B cell (primary cell): ENCODE results near the gene SLC43A2. TPM values are rescaled to one million over a fixed set of nuclear protein-coding genes. Genes with fewer than 3 reads are reported as not detected.

Source experiments
- ATAC-seq: fragments of 200-7000 bp; cut with Tn5 transposase; one replicate; pipeline ENCODE4 v1.10.0; 2021; ENCODE audit warnings: low read depth, mild to moderate bottlenecking, moderate number of reproducible peaks, moderate library complexity
- CTCF ChIA-PET: fragments of 350-600 bp; sonication (Branson Sonifier 250); formaldehyde crosslinking; loops from one replicate; lab custom pipeline; 2021; ENCODE audit warnings: antibody characterized with exemption, inconsistent platforms; lab: Charles Lee
- POLR2A ChIA-PET: fragments of 350-600 bp; sonication (Branson Sonifier 250); formaldehyde crosslinking; loops from one replicate; lab custom pipeline; 2021; ENCODE audit warnings: antibody characterized with exemption; lab: Charles Lee
- DNase-seq: peaks from one replicate; pipeline ENCODE4 v3.0.0; 2013
- H2AFZ ChIP-seq: 2 replicates; pipeline ENCODE4 v1.6.1; 2012; ENCODE audit warnings: mild to moderate bottlenecking, low read depth, low read length; ENCODE audit not compliant: insufficient read depth, poor library complexity, severe bottlenecking
- H3K27ac ChIP-seq, 2 donors: 1 replicate in 1 of 2; 2 replicates in 1 of 2; pipeline ENCODE4 v1.5.1; 2012 to 2013; ENCODE audit warnings: low read length in 2 of 2, mild to moderate bottlenecking in 2 of 2, moderate library complexity in 1 of 2
- H3K27me3 ChIP-seq, 4 experiments: fragments of 200-600 bp in 1 of 4; sonication (generic) in 1 of 4; replicated peaks in 1 of 4; 1 replicate in 2 of 4; 2 replicates in 2 of 4; pipeline versions ENCODE4 v1.6.1 to v1.7.0; 2013 to 2016; ENCODE audit warnings: low read length in 3 of 4, mild to moderate bottlenecking in 2 of 4, mixed read lengths in 1 of 4, moderate library complexity in 1 of 4; ENCODE audit not compliant: insufficient read depth in 4 of 4, control insufficient read depth in 3 of 4; ENCODE audit errors: control extremely low read depth in 1 of 4
- H3K36me3 ChIP-seq, 2 experiments: replicated peaks in 1 of 2; 1 replicate in 1 of 2; 2 replicates in 1 of 2; pipeline versions ENCODE4 v1.6.1 to v1.7.1; 2013; ENCODE audit warnings: low read length in 1 of 2; ENCODE audit not compliant: insufficient read depth in 2 of 2, control insufficient read depth in 1 of 2; ENCODE audit errors: control extremely low read depth in 1 of 2, extremely low read depth in 1 of 2
- H3K4me1 ChIP-seq, 2 donors: fragments of 200-600 bp in 1 of 2; sonication (generic) in 1 of 2; 1 replicate in 1 of 2; 2 replicates in 1 of 2; pipeline versions ENCODE4 v1.5.1 to v1.6.1; 2013 to 2017; ENCODE audit warnings: low read length in 2 of 2; ENCODE audit not compliant: control insufficient read depth in 2 of 2, insufficient read depth in 2 of 2
- H3K4me2 ChIP-seq: replicated peaks from 2 replicates; pipeline ENCODE3; 2012; ENCODE audit warnings: mild to moderate bottlenecking, low read depth, low read length; ENCODE audit not compliant: poor library complexity, severe bottlenecking
- H3K4me3 ChIP-seq, 5 experiments: fragments of 200-600 bp in 1 of 5; sonication (generic) in 1 of 5; 1 replicate in 3 of 5; 2 replicates in 2 of 5; pipeline versions ENCODE4 v1.5.1 to v1.7.0; 2011 to 2016; ENCODE audit warnings: low read length in 4 of 5, mild to moderate bottlenecking in 4 of 5, low read depth in 2 of 5, control low read depth in 1 of 5, moderate library complexity in 1 of 5; ENCODE audit not compliant: insufficient read depth in 1 of 5; ENCODE audit errors: control extremely low read depth in 1 of 5, extremely low read depth in 1 of 5
- H3K79me2 ChIP-seq: fragments of 200-600 bp; sonication (generic); one replicate; pipeline ENCODE4 v1.6.0; 2016; ENCODE audit warnings: low read length; ENCODE audit not compliant: control insufficient read depth, insufficient read depth
- H3K9ac ChIP-seq: fragments of 200-600 bp; sonication (generic); 2 replicates; pipeline ENCODE4 v1.6.1; 2017; ENCODE audit warnings: mild to moderate bottlenecking, low read length, moderate library complexity
- H3K9me3 ChIP-seq, 3 donors: one replicate each; pipeline versions ENCODE4 v1.6.1 to v1.7.1; 2013; ENCODE audit warnings: low read length in 2 of 3; ENCODE audit not compliant: control insufficient read depth in 2 of 3, insufficient read depth in 1 of 3; ENCODE audit errors: control extremely low read depth in 1 of 3
- H4K20me1 ChIP-seq: 2 replicates; pipeline ENCODE4 v1.6.0; 2012; ENCODE audit warnings: mild to moderate bottlenecking, low read length; ENCODE audit not compliant: insufficient read depth, control insufficient read depth, poor library complexity, severe bottlenecking
- H3K27ac Mint-ChIP-seq: one replicate; pipeline ENCODE4 v1.8.0; 2021; ENCODE audit warnings: mixed read lengths
- H3K27me3 Mint-ChIP-seq: one replicate; pipeline ENCODE4 v1.8.0; 2021; ENCODE audit warnings: mixed read lengths
- H3K4me1 Mint-ChIP-seq: one replicate; pipeline ENCODE4 v1.8.0; 2021; ENCODE audit warnings: mixed read lengths
- H3K4me3 Mint-ChIP-seq: one replicate; pipeline ENCODE4 v1.8.0; 2021; ENCODE audit warnings: mixed read lengths
- H3K9me3 Mint-ChIP-seq: one replicate; pipeline ENCODE4 v1.8.0; 2022; ENCODE audit warnings: mixed read lengths; ENCODE audit not compliant: insufficient read depth
- EZH2 ChIP-seq: IDR thresholded peaks from 2 replicates; pipeline ENCODE4 v1.6.1; 2012; ENCODE audit warnings: borderline replicate concordance, low read depth, mild to moderate bottlenecking, moderate library complexity, low read length; ENCODE audit not compliant: insufficient read depth, poor library complexity, severe bottlenecking
- WGBS: methylation state at CpG from one replicate; pipeline ENCODE4 v1.1.5; 2013; ENCODE audit warnings: missing lambda C conversion rate; ENCODE audit not compliant: insufficient coverage; 5-methylcytosine and 5-hydroxymethylcytosine counted together
- intact Hi-C: fragments of 100-400 bp; cut with micrococcal nuclease; formaldehyde crosslinking; loops from one replicate; pipeline ENCODE4 v1.10.0; 2022
- polyA plus RNA-seq: library from polyadenylated mRNA; depleted of rRNA; stranded (reverse); fragments of >200 nt; gene quantifications from 2 replicates; pipeline ENCODE4 v1.2.3, GENCODE V29; 2012
- total RNA-seq, 2 donors: library from RNA; stranded (reverse); fragments of 120-200 nt in 1 of 2; gene quantifications; 1 replicate in 1 of 2; 2 replicates in 1 of 2; pipeline versions ENCODE4 v1.2.3 to v1.2.4, GENCODE V29; 2013 to 2022
- TF ChIP-seq, protein P1 (sequence below): fragments of 200-600 bp; IDR thresholded peaks from one replicate; pipeline ENCODE4 v1.8.0; 2022; ENCODE audit warnings: antibody characterized with exemption, mild to moderate bottlenecking

Gene SLC43A2
- total and polyA plus RNA-seq, 2 donors (not counting 1 experiment from before 2014, with no cell fraction given): 26.2 to 204 TPM

DNA sequence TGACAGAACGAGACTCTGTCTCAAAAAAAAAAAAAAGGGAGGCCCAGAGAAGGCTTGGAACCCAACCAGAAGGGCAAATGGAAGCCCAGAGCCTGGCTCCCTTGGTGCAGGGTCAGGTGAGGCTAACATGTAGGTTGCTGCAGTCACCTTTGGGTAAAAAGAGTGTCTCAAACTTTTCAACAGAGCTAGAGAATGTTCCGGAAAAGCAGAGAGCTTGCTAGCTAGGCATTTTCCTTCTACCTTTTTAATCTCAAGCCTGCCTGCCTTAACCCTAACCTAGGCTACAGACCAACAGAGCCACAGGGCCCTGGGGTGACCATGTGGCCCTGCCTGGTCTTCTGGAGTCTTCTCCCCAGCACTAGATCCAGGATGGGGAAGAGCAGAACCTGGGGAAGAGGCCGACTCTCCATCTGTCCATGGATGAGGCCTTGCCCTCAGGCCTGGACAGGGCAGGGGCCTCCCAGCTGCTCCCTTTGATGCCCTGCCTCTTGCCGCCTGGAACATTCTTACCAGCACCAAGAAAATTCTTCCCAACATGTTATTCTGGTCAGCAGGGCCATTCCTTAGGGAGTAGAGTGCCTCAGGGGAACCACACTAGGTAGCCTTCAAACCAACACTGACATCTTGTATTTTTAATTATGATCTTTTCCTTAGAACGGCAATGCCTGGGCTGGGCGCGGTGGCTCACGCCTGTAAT is 30.1 kb downstream of the SLC43A2 start:
- Histone ChIP-seq H3K36me3 (peaks cover 0 to 12% of the 10 kb centered on the region in 2 experiments), H3K27me3 (no peaks in the 10 kb centered on the region), H3K79me2 (peaks cover 21% of the 10 kb centered on the region), H3K4me2 (no peak overlapping the region), H3K9me3 (peaks cover 0 to 9% (median 0%) of the 10 kb centered on the region in 3 donors), H3K4me1 (peaks cover 9 to 17% of the 10 kb centered on the region in 2 donors), H3K27ac (no peak overlapping the region), H3K4me3 (no peak overlapping the region), H3K9ac (no peak overlapping the region), H2AFZ (no peak overlapping the region), H4K20me1 (peaks cover 20% of the 10 kb centered on the region)
- POLR2A ChIA-PET: interaction anchor here (0.6 to 1.9 kb wide), 4 partner anchors 8 to 29 kb away, joined by 3 to 6 read pairs (median 6); no protein-coding TSS in a partner anchor
- CTCF ChIA-PET: interaction anchor here (0.6 to 1.3 kb wide), 3 partner anchors 24 to 28 kb away, joined by 3 to 4 read pairs (median 4); no protein-coding TSS in a partner anchor
- Mint-ChIP-seq H3K4me3 (no peak overlapping the region), H3K4me1 (peaks cover 11% of the 10 kb centered on the region), H3K27ac (no peak overlapping the region), H3K27me3 (no peaks in the 10 kb centered on the region), H3K9me3 (no peaks in the 10 kb centered on the region)
- intact Hi-C loops: no loop called here
- 100% methylated on average over 7 of the region's 8 CpGs for WGBS
- TF ChIP-seq, protein P1, sequence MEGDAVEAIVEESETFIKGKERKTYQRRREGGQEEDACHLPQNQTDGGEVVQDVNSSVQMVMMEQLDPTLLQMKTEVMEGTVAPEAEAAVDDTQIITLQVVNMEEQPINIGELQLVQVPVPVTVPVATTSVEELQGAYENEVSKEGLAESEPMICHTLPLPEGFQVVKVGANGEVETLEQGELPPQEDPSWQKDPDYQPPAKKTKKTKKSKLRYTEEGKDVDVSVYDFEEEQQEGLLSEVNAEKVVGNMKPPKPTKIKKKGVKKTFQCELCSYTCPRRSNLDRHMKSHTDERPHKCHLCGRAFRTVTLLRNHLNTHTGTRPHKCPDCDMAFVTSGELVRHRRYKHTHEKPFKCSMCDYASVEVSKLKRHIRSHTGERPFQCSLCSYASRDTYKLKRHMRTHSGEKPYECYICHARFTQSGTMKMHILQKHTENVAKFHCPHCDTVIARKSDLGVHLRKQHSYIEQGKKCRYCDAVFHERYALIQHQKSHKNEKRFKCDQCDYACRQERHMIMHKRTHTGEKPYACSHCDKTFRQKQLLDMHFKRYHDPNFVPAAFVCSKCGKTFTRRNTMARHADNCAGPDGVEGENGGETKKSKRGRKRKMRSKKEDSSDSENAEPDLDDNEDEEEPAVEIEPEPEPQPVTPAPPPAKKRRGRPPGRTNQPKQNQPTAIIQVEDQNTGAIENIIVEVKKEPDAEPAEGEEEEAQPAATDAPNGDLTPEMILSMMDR: no peak
- TF ChIP-seq EZH2: no peak
- ATAC-seq (no peak), DNase-seq (no peak)

- 97% methylated on average over 14 of the region's 14 CpGs for WGBS
- ChIA-PET CTCF (interaction anchor here (0.6 to 1.3 kb wide), 4 partner anchors 24 to 32 kb away, joined by 3 to 4 read pairs (median 4); no protein-coding TSS in a partner anchor), POLR2A (interaction anchor here (0.6 to 1.9 kb wide), 5 partner anchors 8 to 81 kb away, joined by 3 to 6 read pairs (median 5); no protein-coding TSS in a partner anchor)
- no peak overlapping the region for H3K9ac ChIP-seq
- H3K4me2 ChIP-seq: no peak overlapping the region
- TF ChIP-seq, protein P1: no peak
- TF ChIP-seq EZH2: no peak
- H3K27me3 ChIP-seq: no peaks in the 10 kb centered on the region
- H3K27ac ChIP-seq: no peak overlapping the region
- H3K4me3 ChIP-seq: no peak overlapping the region
- H3K27me3 Mint-ChIP-seq: no peaks in the 10 kb centered on the region
- H3K4me3 Mint-ChIP-seq: no peak overlapping the region
- H2AFZ ChIP-seq: no peak overlapping the region
- peaks cover 21% of the 10 kb centered on the region for H3K79me2 ChIP-seq
- H4K20me1 ChIP-seq: peaks cover 20% of the 10 kb centered on the region
- peaks cover 0 to 12% of the 10 kb centered on the region in 2 experiments for H3K36me3 ChIP-seq
- peak overlapping the region; percentile 26 for H3K27ac Mint-ChIP-seq
- DNase-seq (no peak), ATAC-seq (no peak)
- intact Hi-C loops: no loop called here
- peaks cover 17% of the 10 kb centered on the region for H3K4me1 Mint-ChIP-seq
- peaks cover 15 to 23% of the 10 kb centered on the region in 2 donors for H3K4me1 ChIP-seq
- H3K9me3 Mint-ChIP-seq: no peaks in the 10 kb centered on the region
- H3K9me3 ChIP-seq: peaks cover 0 to 9% (median 0%) of the 10 kb centered on the region in 3 donors
Observed at GRCh38 chr17:1597861-1598342, 30.7 kb downstream of the SLC43A2 start.
